Articular chondrocyte of knee joint (primary cell): Measurements from ENCODE around the gene CYP2J2. TPM values are rescaled to one million over a fixed set of nuclear protein-coding genes. Genes with fewer than 3 reads are reported as not detected.

Experiments
- small RNA-seq: library from RNA; depleted of rRNA; stranded (forward); fragments of <200 nt; gene quantifications from one replicate; pipeline ENCODE3, GENCODE V24; 2012
- total RNA-seq: library from RNA; depleted of rRNA; stranded (reverse); fragments of >200 nt; gene quantifications from 2 replicates; pipeline ENCODE4 v1.2.3, GENCODE V29; 2012

Gene CYP2J2, protein sequence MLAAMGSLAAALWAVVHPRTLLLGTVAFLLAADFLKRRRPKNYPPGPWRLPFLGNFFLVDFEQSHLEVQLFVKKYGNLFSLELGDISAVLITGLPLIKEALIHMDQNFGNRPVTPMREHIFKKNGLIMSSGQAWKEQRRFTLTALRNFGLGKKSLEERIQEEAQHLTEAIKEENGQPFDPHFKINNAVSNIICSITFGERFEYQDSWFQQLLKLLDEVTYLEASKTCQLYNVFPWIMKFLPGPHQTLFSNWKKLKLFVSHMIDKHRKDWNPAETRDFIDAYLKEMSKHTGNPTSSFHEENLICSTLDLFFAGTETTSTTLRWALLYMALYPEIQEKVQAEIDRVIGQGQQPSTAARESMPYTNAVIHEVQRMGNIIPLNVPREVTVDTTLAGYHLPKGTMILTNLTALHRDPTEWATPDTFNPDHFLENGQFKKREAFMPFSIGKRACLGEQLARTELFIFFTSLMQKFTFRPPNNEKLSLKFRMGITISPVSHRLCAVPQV
- 0.26 and 0.54 TPM in 2 replicates for total RNA-seq

GRCh38 chr1:59926381-59927123, at the start of gene CYP2J2:
TSS of gene CYP2J2 (minus strand) at chr1:59926773. CDS start at chr1:59926746, 27 bp downstream.

Small RNA genes within 50 kb of the gene (small RNA-seq; reads per million reads assigned to genes)
- gene RN7SL475P: not detected

Other genes with a start within 250 kb of the CYP2J2 start
- under 0.01 TPM in 2 replicates for gene HOOK1, start 111.8 kb downstream of the CYP2J2 start, total RNA-seq
- 0.11 TPM in 1 of 2 replicates, not detected in the other for gene C1orf87, start 147.0 kb upstream of the CYP2J2 start, total RNA-seq